Glomerular endothelial cell (primary cell): ENCODE data around the gene PTCHD4. TPM values are rescaled to one million over a fixed set of nuclear protein-coding genes. Genes with fewer than 3 reads are reported as not detected.
"Not testable (repeated sequence)": the region's sequence is repeated elsewhere in the genome, so short reads cannot be mapped to it uniquely, and the experiment has no call there.

Experiments used
- DNase-seq: peaks from one replicate; pipeline ENCODE4 v3.0.0-alpha.2; 2011; ENCODE audit warnings: low read depth, low spot score; ENCODE audit errors: extremely low read depth
- total RNA-seq: library from RNA; depleted of rRNA; stranded (reverse); fragments of >200 nt; gene quantifications from 2 replicates; pipeline ENCODE4 v1.2.3, GENCODE V29; 2015

The PTCHD4 gene
- total RNA-seq = 8.0 and 17.8 TPM in 2 replicates

DNA sequence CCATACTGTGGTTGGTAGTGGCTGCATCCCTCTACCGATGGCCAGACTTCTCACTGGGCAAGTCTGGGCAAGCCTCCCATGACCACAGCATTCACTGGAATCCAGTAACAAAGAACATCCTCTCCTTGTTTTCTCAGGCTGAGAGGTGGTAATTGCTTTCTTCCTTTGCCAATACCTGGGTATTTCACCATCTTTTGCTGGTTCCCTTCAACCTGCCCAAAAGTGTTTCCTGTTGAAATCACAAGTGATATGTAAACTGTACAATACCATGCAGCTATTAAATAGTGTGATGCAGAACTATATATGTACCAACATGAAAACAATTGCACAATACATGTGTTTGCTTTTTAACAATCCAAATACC lies at the start of gene PTCHD4:
TSS of gene PTCHD4 (minus strand) at position 55 of the 364 bp plus-strand sequence. CDS start 42,240 bp downstream, outside the sequence.
- DNase-seq = no peak

DNA sequence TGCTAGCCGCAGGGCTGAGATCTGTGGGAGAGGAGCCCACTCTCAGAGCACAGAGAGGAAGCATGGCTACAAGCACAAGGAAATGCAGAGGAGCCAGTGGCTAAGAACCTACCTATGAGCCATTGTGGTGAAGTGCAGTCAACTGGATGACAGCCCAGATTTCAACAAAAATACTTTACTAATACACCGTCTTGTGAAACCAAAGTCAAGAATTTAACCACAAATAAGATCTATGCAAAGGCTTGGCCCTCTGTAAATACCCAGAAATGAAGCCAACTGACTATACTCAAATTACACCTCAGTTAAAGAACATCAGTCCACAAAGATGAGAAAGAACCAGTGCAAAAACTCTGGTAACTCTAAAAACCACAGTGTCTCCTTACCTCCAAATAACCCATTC lies 40.1 kb upstream of the PTCHD4 start:
- no peak for DNase-seq

DNA sequence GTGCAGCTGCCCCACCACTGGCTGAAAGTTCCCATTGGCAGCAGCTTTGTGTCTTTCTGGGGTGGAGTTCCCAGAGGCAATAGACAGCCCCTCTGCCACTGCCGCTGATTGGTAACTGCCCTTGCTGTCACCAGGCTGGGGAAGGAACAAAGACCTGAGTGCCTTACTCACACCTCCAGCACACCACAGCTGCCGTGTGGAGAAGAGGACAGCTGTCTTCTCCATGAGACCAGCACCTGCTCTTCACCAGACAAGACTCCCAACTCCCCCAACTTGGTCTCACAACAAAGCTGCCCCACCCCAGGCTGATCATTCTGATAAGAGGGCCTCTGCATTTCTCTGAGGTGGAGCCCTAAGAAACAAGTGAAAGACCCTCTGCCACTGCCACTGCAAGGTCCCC lies 39.7 kb upstream of the PTCHD4 start:
- no peak for DNase-seq

DNA sequence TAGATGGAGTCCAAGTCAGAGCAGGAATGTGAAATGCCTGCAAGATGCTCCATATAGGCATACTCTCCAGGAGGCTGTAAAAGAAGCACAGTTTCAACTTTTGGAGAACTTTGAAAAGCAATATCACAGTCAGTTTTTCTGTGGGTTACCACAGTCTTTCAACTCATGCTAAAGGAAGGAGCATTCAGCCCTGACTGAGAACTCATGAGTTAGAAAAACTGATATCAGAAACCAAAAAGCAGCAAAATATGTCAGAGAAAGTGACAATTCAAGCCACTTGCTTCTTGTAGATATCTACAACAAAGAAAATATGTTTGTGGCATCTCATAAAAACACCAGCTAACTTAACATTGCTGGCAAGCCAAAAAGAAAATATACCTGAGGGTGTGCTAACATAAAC lies 36.1 kb upstream of the PTCHD4 start:
- DNase-seq = no peak

DNA sequence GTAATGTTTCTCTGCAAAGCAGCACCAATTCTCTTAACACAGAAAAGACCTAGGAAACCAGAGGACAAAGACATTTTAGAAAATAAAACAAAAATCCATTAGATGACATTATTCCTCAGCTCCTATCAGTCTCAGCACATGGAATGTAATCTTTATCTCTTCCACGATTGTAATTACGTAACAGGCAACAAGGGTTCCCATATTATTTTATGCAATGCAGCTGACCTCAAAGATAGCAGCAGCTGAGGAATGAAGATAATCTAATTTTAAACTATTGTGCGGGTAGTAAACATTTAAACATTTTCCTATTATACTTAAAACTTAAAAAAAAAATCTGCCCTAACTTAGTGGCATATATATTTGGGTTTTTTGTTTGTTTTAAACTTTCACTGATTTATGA lies 33.0 kb upstream of the PTCHD4 start:
- DNase-seq = no peak

DNA sequence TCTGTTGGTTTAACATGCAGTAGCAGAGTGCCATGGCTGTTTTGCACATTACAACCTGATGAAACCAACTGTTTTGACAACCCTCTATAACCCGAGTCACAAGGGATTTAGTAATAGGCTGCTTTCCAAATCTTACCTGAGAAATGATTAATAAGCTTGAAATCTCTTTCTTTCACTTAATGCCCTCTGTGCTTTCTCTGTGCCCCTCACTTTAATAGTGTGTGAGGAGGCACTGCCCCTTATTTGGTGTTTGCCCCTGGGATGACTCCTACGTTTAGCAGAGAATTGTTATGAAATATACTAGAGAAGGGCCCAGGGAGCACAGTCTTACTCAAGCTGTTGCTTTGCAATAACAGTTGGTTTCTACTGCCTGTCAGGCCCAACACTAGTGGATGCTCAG lies 31.0 kb upstream of the PTCHD4 start:
- no peak for DNase-seq

DNA sequence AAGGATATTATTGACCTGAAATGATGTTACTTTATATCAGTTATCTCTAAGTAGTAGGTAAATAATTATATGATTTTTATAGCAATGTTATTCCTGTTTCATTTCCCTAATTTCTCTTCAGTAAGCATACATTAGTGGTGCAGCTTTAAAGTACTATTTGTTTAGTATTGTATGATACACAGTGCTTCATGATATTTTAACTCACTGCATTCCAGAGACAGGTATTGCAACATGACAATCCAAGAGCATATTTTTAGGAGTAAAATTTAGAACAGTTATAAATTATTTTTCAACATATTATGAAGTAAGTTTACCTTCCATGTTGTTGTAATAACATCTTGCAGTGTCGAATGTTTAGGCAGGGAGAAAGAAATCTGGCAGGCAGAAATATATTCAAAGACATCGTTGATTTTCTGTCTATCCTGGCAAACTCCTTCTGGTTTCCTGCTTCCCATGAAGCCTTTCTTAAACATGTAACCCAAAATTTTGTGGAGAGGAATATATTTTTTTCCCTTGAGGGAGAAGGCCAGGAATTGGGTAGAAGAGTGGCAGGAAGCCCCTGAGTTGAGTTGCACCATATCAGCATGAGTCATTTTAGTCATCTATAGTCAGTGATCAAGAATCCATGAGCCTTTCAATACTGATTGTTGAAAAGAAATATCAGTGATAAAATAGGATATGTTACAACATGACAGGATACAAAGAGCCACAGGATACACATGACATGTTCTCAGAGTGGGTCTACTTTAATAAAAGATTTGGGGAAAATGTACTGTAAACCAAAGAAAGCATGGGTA lies 29.0 kb upstream of the PTCHD4 start:
- DNase-seq = no peak

DNA sequence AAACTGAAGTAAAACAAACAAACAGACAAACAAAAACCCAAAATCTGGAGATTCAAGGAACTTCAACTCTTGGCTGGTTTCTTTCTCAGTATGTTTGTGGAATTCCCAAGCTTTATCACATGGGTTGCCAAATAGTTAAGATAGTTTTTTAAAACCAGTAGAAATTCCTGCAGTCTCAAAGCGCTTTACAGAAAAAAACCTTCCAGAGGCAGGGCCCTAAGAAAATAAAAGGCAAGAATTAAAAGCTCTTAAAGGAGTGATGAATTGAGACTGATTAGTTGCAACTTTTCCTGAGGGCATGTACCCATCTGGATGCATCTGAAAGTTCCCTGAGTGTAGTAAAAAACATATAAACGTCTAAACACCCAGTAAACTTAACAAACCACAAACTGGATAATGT lies 25.9 kb upstream of the PTCHD4 start:
- no peak for DNase-seq

DNA sequence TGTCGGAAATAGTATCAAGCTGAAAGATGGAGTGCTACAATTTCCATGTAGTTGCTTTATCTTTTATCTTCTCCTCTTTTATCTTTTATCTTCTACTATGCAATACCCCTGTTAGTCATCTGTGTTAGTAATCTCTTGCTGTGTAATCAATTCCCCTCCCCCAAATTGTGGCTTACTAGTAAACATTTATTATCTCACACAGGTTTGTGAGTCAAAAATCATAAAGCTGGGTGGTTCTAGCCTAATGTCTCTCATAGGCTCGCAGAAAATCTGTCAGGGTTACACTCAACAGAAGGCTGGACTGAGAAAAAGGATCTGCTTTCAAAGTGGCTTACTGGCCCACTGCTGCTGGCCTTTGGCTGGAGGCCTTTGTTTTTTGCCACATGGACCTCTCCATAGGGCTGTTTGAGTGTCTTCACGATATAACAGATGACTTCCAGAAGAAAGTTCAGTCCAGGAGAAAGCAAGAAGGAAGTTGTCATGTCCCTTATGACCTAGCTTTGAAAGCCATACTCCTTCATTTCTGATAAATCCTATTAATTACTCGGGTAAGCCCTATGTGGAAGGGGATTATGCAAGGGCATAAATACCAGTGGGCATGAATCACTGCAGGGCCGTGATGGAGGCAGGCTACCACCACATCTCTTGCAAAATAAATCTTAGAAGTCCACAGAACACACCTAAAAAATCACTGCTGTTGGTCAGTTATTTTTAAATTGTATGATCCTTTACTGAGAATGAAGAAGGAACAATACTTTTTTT lies 24.5 kb upstream of the PTCHD4 start:
- DNase-seq = no peak

DNA sequence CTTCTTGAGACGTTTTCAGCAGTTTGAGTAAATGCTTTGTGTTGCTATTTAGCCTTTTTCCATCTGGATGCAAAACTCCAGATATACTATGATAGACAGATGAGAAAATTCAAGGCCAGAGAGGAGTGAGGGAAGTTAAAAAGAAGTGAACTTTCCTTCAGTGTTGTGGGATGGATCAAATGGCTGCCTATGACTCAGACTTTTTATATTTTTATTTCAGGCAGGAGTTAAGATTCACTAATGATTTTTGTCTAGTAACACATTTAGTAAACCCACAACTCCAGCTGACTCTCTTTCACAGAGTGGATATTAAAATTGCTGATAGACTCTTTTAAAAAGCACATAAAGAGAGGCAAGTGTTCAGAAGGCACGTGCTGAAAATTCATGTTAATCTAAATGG lies 23.2 kb upstream of the PTCHD4 start:
- no peak for DNase-seq

DNA sequence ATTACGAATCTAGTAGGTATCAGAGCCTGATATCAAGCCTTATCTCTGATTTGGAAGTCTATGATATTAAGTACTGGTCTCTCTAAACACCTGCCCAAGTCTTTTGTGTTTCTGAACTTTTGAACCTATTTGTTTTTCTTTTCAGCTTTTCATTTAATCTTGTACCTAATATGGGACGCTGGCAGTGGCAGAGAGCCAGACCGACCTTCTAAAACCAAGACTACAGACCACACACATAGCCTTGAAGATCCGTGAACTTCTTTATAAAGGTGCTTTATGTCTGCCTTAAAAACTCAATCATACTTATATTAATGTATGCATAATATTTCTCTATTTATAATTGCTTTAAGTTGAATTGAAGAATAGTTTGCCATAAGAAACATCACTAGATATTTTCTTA lies 12.6 kb upstream of the PTCHD4 start:
- no peak for DNase-seq

DNA sequence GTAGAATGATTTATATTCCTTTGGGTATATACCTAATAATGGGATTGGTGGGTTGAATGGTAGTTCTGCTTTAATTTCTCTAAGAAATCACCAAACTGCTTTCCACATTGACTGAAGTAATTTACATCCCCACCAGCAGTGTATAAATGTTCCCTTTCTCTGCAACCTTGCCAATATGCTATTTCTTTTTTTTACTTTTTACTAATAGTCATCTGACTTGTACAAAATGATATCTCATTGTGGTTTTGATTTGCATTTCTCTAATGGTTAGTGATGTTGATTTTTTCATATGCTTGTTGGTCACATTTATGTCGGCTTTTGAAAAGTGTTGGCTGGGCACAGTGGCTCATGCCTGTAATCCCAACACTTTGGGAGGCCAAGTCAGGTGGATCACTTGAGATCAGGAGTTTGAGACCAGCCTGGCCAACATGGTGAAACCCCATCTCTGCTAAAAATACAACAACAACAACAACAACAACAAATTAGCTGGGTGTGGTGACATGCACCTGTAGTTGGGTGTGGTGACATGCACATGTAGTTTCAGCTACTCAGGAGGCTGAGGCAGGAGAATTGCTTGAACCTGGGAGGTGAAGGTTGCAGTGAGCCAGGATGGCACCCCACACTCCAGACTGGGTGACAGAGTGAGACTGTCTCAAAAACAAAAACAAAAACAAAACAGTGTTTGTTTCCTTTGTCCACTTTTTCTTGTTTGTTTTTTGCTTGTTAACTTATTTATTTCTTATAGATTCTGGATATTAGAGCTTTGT lies 11.2 kb upstream of the PTCHD4 start:
- DNase-seq = not testable (repeated sequence)

DNA sequence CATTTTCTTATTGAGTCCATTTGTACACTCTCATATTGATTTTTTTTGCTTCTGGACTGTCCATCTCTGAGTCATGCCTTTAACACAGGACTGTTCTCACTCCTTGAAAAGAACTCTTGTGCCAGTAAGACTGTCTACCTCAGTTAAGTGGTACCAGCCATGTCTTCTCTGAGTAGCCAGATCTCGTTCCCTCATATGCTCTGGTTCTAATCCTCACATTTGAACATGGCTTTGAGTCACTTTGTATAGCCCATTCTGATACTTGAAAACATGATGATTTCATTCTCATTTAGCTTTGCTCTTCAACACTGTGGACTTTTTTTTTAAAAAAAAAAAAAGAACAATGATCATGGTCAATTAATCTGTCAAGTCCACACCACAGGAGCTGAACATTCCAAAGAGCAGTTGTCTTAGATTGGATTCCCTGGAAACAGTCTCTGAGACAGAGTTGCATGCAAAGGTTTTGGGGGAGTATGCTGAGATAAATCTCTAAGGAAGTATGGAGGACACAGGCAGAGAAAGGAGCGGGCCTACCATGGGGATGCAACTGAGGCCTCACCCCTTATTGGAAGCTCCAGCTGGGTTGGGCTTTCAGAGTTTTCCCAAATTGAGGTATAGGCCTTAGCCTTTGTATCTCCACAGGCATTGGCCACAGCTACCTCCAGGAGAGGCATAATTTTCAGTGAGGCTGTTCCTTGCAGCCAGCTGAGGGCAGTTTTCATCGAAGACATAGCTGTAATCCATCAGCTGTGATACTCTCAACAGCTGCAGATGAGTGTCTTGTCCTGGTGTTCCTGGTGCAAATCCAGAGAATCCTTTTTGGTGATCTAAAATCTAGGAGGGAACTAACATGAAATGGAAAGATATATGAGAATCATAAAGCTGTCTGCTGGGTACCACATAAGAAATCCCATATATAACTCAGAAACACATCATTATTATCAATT lies 6.0 kb upstream of the PTCHD4 start:
- no peak for DNase-seq

DNA sequence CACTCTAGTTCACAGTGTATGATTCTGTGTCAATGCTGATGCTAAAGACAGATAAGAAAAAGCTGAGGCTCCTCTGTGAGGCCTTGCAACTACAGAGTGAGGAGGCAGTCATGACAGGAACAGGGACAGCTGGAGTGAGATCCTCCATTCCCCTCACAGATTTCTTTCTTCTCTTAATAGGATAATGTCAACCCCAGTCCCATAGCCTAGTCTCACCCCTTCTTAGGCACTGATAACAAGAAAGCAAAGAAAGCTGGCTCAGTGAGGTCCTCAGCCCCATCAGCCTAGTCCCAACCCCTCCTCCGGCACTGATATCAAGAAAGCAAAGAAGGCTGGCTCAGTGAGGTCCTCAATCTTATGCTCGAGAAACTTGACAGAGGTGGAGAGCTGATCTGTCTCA lies 2.1 kb upstream of the PTCHD4 start:
- no peak for DNase-seq

DNA sequence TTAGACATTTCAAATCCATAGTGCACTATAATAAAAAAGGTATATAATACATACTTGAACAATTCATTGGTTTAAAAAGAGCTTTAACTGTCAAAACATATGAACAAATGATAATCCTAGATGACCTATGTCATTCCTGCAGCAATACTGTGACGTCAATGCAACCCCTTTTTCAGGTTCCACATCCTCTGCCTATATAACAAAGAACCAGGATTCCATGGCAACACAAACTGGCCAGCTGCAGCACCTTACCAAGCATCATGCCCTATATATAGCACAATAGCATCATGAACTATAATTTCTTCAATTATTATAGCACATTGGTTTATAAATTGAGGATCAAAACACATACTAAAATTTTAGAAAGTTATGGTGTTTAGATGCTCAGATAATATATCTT lies 578 bp upstream of the PTCHD4 start:
- DNase-seq = no peak

DNA sequence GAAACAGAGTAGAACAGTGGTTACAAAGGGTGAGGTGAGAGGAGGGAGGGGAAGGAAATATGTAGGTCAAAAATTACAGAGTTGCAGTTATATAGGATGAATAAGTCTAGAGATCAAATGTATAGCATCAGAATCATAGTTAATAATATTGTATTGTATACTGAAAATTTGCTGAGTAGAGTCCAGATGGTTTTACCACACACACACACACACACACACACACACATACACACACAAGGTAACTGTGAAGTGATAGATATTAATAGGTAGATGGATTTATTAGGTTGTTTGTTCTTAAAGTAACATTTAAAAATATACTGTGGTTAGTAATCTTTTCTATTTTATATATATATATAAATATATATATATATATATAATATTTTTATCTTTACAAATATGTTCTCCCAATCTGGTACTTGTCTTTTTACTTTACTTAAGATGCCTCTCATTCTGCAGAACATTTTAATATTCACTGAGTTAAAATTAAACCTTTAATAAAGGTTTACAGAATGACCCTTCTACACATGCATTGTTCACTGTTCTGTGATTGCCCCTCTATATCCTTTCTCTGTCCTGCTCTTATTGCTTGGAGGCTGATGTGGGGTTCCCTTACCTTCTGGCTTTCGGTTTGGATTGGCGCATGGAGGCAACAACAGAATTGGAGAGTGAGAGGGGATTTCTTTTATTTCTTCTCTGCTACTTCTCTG lies 408 bp downstream of the PTCHD4 start:
- DNase-seq = no peak

DNA sequence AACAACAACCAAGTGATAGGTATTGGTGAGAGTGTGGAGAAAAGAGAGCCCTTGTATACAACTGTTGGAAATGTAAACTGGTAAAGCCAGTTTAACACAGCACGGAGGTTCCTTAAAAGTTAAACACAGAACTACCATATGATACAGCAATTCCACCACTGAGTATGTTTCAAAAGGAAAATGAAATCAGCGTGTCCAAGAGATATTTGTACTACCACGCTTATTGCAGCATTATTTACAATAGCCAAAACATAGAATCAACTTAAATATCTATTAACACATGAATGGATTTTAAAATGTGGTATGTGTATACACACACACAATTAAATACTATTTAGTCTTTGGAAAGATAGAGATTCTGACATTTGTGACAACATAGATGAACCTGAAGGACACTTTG lies 1.1 kb downstream of the PTCHD4 start:
- no peak for DNase-seq

DNA sequence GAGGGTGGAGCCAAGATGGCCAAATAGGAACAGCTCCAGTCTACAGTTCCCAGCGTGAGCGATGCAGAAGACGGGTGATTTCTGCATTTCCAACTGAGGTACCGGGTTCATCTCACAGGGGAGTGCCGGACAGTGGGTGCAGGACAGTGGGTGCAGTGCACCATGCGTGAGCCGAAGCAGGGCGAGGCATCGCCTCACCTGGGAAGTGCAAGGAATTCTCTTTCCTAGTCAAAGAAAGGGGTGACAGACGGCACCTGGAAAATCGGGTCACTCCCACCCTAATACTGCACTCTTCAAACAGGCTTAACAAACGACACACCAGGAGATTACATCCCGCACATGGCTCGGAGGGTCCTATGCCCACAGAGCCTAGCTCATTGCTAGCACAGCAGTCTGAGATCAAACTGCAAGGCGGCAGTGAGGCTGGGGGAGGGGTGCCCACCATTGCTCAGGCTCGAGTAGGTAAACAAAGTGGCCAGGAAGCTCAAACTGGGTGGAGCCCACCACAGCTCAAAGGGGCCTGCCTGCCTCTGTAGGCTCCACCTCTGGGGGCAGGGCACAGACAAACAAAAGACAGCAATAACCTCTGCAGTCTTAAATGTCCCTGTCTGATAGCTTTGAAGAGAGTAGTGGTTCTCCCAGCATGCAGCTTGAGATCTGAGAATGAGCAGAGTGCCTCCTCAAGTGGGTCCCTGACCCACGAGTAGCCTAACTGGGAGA lies 8.4 kb downstream of the PTCHD4 start:
- not testable (repeated sequence) for DNase-seq

DNA sequence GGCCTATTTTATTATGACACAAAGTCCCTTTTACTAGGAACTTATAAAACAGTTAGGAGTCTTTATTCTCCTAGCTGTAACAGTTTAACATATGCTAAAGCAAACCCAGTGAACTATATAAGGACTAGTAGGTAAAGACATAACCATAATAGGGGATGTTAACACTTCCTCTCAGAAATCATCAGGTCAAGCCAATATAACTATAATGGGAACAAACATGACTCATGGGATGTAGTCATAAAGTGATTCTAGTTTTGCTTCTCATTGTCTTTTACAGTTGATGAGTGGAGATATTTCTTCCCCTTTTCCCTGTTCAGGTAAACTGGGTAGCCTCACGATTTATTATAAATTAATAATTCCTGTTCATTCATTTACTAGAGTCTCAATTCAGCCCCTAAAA lies 9.7 kb downstream of the PTCHD4 start:
- no peak for DNase-seq
